GM23248 (cell line): ENCODE results near the gene GPR149. TPM values are rescaled to one million over a fixed set of nuclear protein-coding genes. Genes with fewer than 3 reads are reported as not detected.

Experiments used
- DNase-seq: peaks from one replicate; pipeline ENCODE4 v3.0.0-alpha.2; 2015
- H2AFZ ChIP-seq: fragments of 200-600 bp; sonication (generic); 2 replicates; pipeline ENCODE4 v1.6.1; 2016; ENCODE audit warnings: antibody characterized with exemption
- H3F3A ChIP-seq: fragments of 200-600 bp; sonication (generic); 2 replicates; pipeline ENCODE4 v1.6.1; 2016; ENCODE audit warnings: mild to moderate bottlenecking, antibody characterized with exemption, mixed run types; ENCODE audit not compliant: insufficient read depth
- H3K27ac ChIP-seq: fragments of 200-600 bp; sonication (generic); 2 replicates; pipeline ENCODE4 v1.5.1; 2016; ENCODE audit warnings: mild to moderate bottlenecking
- H3K27me3 ChIP-seq: fragments of 200-600 bp; sonication (generic); replicated peaks from 2 replicates; pipeline ENCODE4 v1.6.1; 2016; ENCODE audit warnings: mild to moderate bottlenecking; ENCODE audit not compliant: insufficient read depth
- H3K36me3 ChIP-seq: fragments of 200-600 bp; sonication (generic); 2 replicates; pipeline ENCODE4 v1.6.1; 2016; ENCODE audit warnings: low read depth, mild to moderate bottlenecking
- H3K4me1 ChIP-seq: fragments of 200-600 bp; sonication (generic); 2 replicates; pipeline ENCODE4 v1.6.1; 2016; ENCODE audit warnings: mild to moderate bottlenecking; ENCODE audit not compliant: insufficient read depth
- H3K4me2 ChIP-seq: fragments of 200-600 bp; sonication (generic); one replicate; pipeline ENCODE4 v1.6.1; 2016; ENCODE audit warnings: mild to moderate bottlenecking; ENCODE audit not compliant: unreplicated experiment
- H3K4me3 ChIP-seq: fragments of 200-600 bp; sonication (generic); 2 replicates; pipeline ENCODE4 v1.5.1; 2016; ENCODE audit warnings: mild to moderate bottlenecking
- H3K79me2 ChIP-seq: fragments of 200-600 bp; sonication (generic); 2 replicates; pipeline ENCODE4 v1.6.1; 2016; ENCODE audit warnings: mild to moderate bottlenecking; ENCODE audit not compliant: insufficient read depth
- H3K9ac ChIP-seq: fragments of 200-600 bp; sonication (generic); 2 replicates; pipeline ENCODE4 v1.6.1; 2016; ENCODE audit warnings: mild to moderate bottlenecking
- H3K9me2 ChIP-seq: fragments of 200-600 bp; sonication (generic); 2 replicates; pipeline ENCODE4 v1.6.1; 2016; ENCODE audit warnings: mixed run types, mild to moderate bottlenecking, moderate library complexity; ENCODE audit not compliant: insufficient read depth
- H3K9me3 ChIP-seq: fragments of 200-600 bp; sonication (generic); one replicate; pipeline ENCODE4 v1.6.1; 2017; ENCODE audit warnings: low read depth
- H4K20me1 ChIP-seq: fragments of 200-600 bp; sonication (generic); 2 replicates; pipeline ENCODE4 v1.6.0; 2016; ENCODE audit not compliant: insufficient read depth
- EZH2 ChIP-seq: fragments of 200-600 bp; sonication (generic); IDR thresholded peaks from 2 replicates; pipeline ENCODE4 v1.6.1; 2018; ENCODE audit warnings: antibody characterized with exemption, mild to moderate bottlenecking; ENCODE audit not compliant: insufficient read depth, poor library complexity, severe bottlenecking
- EZH2phosphoT487 ChIP-seq: fragments of 200-600 bp; sonication (generic); IDR thresholded peaks from 2 replicates; pipeline ENCODE4 v1.6.1; 2018; ENCODE audit warnings: antibody characterized with exemption, moderate library complexity, mild to moderate bottlenecking, low read depth; ENCODE audit not compliant: insufficient read depth
- WGBS, 2 experiments: methylation state at CpG; one replicate each; pipeline ENCODE4 v1.1.6; 2015 to 2017; ENCODE audit warnings: low lambda C conversion rate in 2 of 2, low coverage in 1 of 2; ENCODE audit errors: missing lambda C conversion rate in 2 of 2; 5-methylcytosine and 5-hydroxymethylcytosine counted together
- in situ Hi-C: fragments of 300-500 bp; cut with MboI; formaldehyde crosslinking; loops from 2 replicates; pipeline ENCODE4 v1.15.0; 2020
- polyA plus RNA-seq: library from polyadenylated mRNA; unstranded; fragments of >200 nt; fragmentation: Nextera tagmentation; extraction: Ambion mirVana; gene quantifications from 2 replicates; pipeline ENCODE4 v1.2.1, GENCODE V29; 2016
- total RNA-seq: library from RNA; depleted of rRNA; stranded (reverse); fragments of >200 nt; shearing (Covaris generic); gene quantifications from 2 replicates; pipeline ENCODE4 v1.2.3, GENCODE V29; 2014

Gene GPR149
- total and polyA plus RNA-seq, 2 experiments from 2014 or later: not detected

DNA sequence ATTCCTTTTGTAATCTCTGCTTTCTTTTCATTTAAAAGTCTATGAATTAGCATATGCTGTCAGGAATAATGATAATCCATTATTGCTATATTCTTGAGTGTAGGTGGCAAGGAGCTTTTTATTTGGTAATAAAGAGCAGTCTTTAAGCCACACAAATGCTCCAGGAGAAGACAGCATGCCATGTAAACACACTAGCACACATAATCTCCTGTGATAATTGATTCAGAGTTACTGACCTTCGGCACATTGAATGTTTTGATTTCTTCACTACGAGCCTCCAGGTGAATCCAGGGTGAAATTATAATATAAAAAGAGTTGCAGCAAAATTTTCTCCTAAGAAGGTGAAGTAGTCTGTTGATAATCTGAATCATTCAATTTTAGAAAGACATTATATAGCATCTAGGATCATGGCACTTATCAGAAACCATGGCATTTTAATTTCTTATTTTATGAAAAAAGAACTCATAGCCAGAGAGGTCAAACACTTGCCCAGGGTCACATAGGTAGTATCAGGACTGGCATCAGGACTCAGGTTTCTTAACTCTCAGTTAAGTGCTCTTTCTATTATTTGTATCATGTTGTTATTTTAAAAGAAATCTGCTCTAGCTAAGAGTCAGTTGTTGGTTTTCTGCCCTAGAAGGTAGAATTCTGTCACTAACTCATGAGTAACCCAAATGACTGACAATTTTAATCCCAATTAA is 84.4 kb downstream of the GPR149 start:
- DNase-seq: no peak
- no peaks in the 10 kb centered on the region for H3K9me3 ChIP-seq
- H3K4me3 ChIP-seq: no peak overlapping the region
- no peaks in the 10 kb centered on the region for H3K4me1 ChIP-seq
- no peaks in the 10 kb centered on the region for H4K20me1 ChIP-seq
- WGBS, 2 experiments: 56% methylated on average over 2 of the region's 2 CpGs
- H3K9me2 ChIP-seq: no peaks in the 10 kb centered on the region; the same call in 1 of the 2 replicates
- no peaks in the 10 kb centered on the region for H3K27me3 ChIP-seq
- no peaks in the 10 kb centered on the region for H3K36me3 ChIP-seq
- no peak overlapping the region for H2AFZ ChIP-seq
- no peaks in the 10 kb centered on the region for H3K79me2 ChIP-seq
- in situ Hi-C loops: loop anchor here (25.0 kb wide), 1 partner anchor 967 kb away; no protein-coding TSS in a partner anchor
- no peak overlapping the region for H3K4me2 ChIP-seq
- no peak overlapping the region for H3K9ac ChIP-seq
- H3F3A ChIP-seq: no peaks in the 10 kb centered on the region
- H3K27ac ChIP-seq: no peak overlapping the region
- TF ChIP-seq EZH2phosphoT487 (no peak), EZH2 (no peak)

- Histone ChIP-seq H3K9me2 (no peaks in the 10 kb centered on the region), H3F3A (no peaks in the 10 kb centered on the region), H3K79me2 (no peaks in the 10 kb centered on the region), H3K4me2 (no peak overlapping the region), H3K36me3 (no peaks in the 10 kb centered on the region), H3K27ac (no peak overlapping the region), H4K20me1 (no peaks in the 10 kb centered on the region), H3K9me3 (no peaks in the 10 kb centered on the region), H3K4me3 (no peak overlapping the region), H2AFZ (no peak overlapping the region), H3K9ac (no peak overlapping the region), H3K27me3 (no peaks in the 10 kb centered on the region), H3K4me1 (peaks cover 9% of the 10 kb centered on the region)
- in situ Hi-C loops: loop anchor here (25.0 kb wide), 1 partner anchor 974 kb away; no protein-coding TSS in a partner anchor
- TF ChIP-seq EZH2 (no peak), EZH2phosphoT487 (no peak)
- no peak for DNase-seq
- WGBS, 2 experiments: 65 to 67% methylated on average over 4 of the region's 4 CpGs
These were observed 91.4 kb downstream of the GPR149 start for GRCh38 chr3:154338570-154338969.

DNA sequence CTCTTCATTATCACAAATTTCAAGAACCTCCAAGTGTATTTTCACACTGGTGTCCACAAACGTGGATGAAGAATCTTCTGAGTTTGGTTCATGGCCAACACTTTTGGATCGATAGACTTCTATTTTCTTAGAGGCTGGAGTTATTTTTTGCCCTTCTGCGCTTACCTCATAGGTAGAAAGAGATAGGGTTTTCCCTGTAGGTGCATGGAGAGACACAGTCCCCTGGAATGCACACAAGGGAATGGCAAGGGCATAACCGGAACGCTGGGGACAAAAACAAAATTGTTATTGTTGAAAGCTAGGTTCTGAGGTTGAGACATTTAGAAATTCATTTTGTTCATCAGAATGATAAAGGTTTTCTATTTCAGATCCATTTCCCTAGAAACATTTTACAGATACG is 92.0 kb downstream of the GPR149 start:
- WGBS, 2 experiments: 86 to 87% methylated on average over 6 of the region's 6 CpGs
- Histone ChIP-seq H3K27ac (no peak overlapping the region), H3K9ac (no peak overlapping the region), H3K4me3 (no peak overlapping the region), H3K4me2 (no peak overlapping the region), H2AFZ (no peak overlapping the region), H3K9me2 (no peaks in the 10 kb centered on the region), H3K4me1 (peaks cover 9% of the 10 kb centered on the region), H3K27me3 (no peaks in the 10 kb centered on the region), H3F3A (no peaks in the 10 kb centered on the region), H3K79me2 (no peaks in the 10 kb centered on the region), H3K36me3 (no peaks in the 10 kb centered on the region), H3K9me3 (no peaks in the 10 kb centered on the region), H4K20me1 (no peaks in the 10 kb centered on the region)
- in situ Hi-C loops: loop anchor here (25.0 kb wide), 1 partner anchor 974 kb away; no protein-coding TSS in a partner anchor
- no peak for TF ChIP-seq EZH2phosphoT487
- DNase-seq: no peak

DNA sequence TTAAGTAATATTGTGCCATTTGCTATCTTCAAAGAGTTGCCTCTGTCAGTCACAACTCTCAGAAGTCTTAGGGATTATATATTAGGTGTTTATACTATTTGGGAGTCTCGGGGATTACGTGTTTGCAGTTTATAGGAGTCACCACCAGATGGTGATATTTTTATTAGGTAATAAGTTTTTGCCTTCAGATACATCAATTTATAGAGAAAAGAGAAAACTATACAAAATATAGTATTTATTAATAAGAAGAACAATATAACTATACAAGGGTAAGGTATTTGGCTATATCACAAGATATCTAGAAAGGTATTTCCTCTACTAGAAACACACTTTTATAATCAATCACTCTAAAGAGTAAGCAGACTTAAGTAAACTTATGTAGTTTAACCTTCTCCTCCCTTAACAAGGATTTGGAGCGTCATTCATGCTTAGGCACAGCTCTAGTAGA is 95.0 kb downstream of the GPR149 start:
- 2 to 3% methylated on average over 3 of the region's 3 CpGs for WGBS, 2 experiments
- Histone ChIP-seq H3K4me1 (peaks cover 9% of the 10 kb centered on the region), H3K36me3 (no peaks in the 10 kb centered on the region), H3K79me2 (no peaks in the 10 kb centered on the region), H3K27me3 (no peaks in the 10 kb centered on the region), H3F3A (no peaks in the 10 kb centered on the region), H4K20me1 (no peaks in the 10 kb centered on the region), H3K4me3 (no peak overlapping the region), H3K9me2 (no peaks in the 10 kb centered on the region), H2AFZ (no peak overlapping the region), H3K27ac (no peak overlapping the region), H3K9me3 (no peaks in the 10 kb centered on the region), H3K4me2 (no peak overlapping the region), H3K9ac (no peak overlapping the region)
- in situ Hi-C loops: loop anchor here (25.0 kb wide), 1 partner anchor 977 kb away; no protein-coding TSS in a partner anchor
- TF ChIP-seq EZH2: no peak
- no peak for TF ChIP-seq EZH2phosphoT487
- peak; percentile 63 for DNase-seq

DNA sequence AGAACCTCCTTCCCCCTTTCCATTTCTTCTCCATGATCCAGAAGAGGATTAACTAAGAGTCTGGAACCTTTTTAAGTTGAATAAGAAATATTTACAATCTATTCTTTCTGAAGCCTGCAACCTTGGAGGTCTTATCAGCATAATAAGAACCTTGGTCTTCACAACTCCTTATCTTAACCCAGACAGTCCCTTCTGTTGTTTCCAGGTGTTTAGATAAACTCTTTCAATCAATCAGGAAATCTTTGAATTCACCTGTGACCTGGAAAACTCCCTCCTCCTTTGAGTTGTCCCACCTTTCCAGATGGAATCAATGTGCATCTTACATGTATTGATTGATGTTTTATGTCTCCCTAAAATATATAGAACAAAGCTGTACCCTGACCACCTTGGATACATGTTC is 102.1 kb downstream of the GPR149 start:
- Histone ChIP-seq H3F3A (no peaks in the 10 kb centered on the region), H3K9me2 (no peaks in the 10 kb centered on the region), H4K20me1 (no peaks in the 10 kb centered on the region), H3K4me1 (peaks cover 5% of the 10 kb centered on the region), H3K9me3 (no peaks in the 10 kb centered on the region), H3K27me3 (no peaks in the 10 kb centered on the region), H3K4me3 (no peak overlapping the region), H3K4me2 (no peak overlapping the region), H3K36me3 (no peaks in the 10 kb centered on the region), H3K27ac (no peak overlapping the region), H2AFZ (no peak overlapping the region), H3K79me2 (peaks cover 14% of the 10 kb centered on the region), H3K9ac (no peak overlapping the region)
- in situ Hi-C loops: loop anchor here (25.0 kb wide), 1 partner anchor 984 kb away; no protein-coding TSS in a partner anchor
- no peak for TF ChIP-seq EZH2
- no peak for DNase-seq
